Measurements from ENCODE around the gene DUSP7.

Gene DUSP7

DNA sequence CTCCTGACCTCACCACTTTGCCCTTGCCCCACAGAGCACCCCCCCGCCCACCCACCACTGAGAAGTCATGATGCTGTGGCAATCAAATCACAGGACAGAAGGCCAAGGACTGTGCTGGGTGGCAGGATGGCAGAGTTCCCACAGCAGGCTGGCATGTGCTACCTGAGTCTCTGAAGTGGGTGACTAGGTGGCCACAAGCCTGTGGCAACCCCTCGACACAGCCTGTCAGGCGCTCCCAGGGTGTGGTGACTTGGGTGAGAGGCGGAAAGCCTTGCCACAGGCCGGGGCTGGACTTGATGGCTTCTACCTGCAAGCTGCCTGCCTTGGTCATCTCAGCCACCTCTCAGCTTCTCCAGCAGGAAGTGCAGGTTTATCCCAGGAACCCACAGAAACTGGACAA, 15.6 kb upstream of the DUSP7 start:
- TF ChIP-seq, protein P1, sequence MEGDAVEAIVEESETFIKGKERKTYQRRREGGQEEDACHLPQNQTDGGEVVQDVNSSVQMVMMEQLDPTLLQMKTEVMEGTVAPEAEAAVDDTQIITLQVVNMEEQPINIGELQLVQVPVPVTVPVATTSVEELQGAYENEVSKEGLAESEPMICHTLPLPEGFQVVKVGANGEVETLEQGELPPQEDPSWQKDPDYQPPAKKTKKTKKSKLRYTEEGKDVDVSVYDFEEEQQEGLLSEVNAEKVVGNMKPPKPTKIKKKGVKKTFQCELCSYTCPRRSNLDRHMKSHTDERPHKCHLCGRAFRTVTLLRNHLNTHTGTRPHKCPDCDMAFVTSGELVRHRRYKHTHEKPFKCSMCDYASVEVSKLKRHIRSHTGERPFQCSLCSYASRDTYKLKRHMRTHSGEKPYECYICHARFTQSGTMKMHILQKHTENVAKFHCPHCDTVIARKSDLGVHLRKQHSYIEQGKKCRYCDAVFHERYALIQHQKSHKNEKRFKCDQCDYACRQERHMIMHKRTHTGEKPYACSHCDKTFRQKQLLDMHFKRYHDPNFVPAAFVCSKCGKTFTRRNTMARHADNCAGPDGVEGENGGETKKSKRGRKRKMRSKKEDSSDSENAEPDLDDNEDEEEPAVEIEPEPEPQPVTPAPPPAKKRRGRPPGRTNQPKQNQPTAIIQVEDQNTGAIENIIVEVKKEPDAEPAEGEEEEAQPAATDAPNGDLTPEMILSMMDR (IDR thresholded peaks at IDR 0.05; ENCODE audit: low read depth, low read length) = no peak
- DNase-seq (ENCODE audit: low read depth in 2 of 2) = no peak
- H3K4me3 ChIP-seq (replicated peaks in 1 of 2; ENCODE audit: low read depth in 2 of 2, low read length in 2 of 2) = no peak overlapping the region

GRCh38 chr3:52070724-52071621, 14.6 kb upstream of the DUSP7 start:
- TF ChIP-seq, protein P1 (IDR thresholded peaks at IDR 0.05; ENCODE audit: low read depth, low read length) = no peak
- no peak for DNase-seq (ENCODE audit: low read depth in 2 of 2)
- no peak overlapping the region for H3K4me3 ChIP-seq (replicated peaks in 1 of 2; ENCODE audit: low read depth in 2 of 2, low read length in 2 of 2)

DNA sequence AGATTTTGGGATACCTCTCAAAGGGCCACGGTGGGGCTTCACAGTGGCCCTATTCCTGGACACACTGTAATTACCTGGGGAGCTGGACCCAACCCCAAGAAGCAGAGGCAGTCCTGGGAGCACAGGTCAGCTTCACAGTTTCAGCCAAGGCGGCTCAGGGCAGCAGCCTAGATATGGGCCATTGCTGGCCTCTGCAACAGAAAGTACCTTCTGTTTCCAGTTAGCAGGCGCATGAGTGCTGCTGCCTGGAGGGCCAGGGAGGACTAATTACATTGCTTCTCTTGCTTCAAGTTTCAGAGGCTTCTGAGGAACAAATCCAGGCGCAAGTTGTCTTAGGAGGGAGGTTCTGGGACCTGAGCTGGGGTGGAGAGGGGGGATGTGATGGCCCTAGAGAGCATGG, 13.5 kb upstream of the DUSP7 start:
- TF ChIP-seq, protein P1 (IDR thresholded peaks at IDR 0.05; ENCODE audit: low read depth, low read length) = no peak
- DNase-seq (ENCODE audit: low read depth in 2 of 2) = no peak
- no peak overlapping the region for H3K4me3 ChIP-seq (replicated peaks in 1 of 2; ENCODE audit: low read depth in 2 of 2, low read length in 2 of 2)

DNA sequence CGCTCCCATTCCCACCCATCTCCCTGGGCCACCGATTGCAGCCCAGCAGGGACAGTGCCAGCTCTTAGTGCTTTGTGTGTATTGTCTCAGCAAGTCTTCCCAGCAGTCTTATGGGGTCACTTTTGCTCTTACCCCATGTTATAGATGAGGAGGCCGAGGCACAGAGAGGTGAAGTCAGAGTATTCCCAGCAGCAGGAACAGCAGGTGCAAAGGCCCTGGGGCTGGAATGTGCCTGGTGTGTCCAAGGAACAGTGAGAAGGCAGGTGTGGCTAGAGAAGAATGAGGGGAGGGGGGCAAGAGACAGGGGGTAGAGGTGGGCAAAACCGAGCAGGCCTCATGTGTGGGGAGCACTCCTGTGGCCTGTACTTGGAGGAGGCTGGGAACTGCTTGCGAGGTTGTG, 12.8 kb upstream of the DUSP7 start:
- TF ChIP-seq, protein P1 (IDR thresholded peaks at IDR 0.05; ENCODE audit: low read depth, low read length) = no peak
- DNase-seq (ENCODE audit: low read depth in 2 of 2) = no peak
- H3K4me3 ChIP-seq (replicated peaks in 1 of 2; ENCODE audit: low read depth in 2 of 2, low read length in 2 of 2) = no peak overlapping the region

DNA sequence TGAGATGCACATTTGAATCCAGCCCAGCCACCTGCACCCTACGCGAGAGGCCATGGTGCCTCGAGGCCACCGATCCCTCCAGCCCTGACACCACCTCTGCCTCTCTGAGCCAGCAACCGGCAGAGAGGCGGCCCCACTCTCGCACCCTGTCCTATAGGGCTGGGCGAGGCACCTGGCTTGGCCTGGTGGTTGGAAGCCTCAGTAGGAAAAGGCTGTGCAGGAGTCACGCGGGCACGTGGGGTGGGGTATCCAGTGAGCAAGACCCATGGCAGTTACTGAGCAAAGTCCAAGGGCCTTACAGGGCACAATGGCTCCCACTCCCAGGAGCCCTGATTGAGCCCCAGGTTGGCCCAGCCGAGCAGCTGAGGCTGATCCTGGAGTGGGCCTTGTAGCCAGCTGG, 12.4 kb upstream of the DUSP7 start:
- no peak for DNase-seq (ENCODE audit: low read depth in 2 of 2)
- TF ChIP-seq, protein P1 (IDR thresholded peaks at IDR 0.05; ENCODE audit: low read depth, low read length) = no peak
- H3K4me3 ChIP-seq (replicated peaks in 1 of 2; ENCODE audit: low read depth in 2 of 2, low read length in 2 of 2) = no peak overlapping the region

DNA sequence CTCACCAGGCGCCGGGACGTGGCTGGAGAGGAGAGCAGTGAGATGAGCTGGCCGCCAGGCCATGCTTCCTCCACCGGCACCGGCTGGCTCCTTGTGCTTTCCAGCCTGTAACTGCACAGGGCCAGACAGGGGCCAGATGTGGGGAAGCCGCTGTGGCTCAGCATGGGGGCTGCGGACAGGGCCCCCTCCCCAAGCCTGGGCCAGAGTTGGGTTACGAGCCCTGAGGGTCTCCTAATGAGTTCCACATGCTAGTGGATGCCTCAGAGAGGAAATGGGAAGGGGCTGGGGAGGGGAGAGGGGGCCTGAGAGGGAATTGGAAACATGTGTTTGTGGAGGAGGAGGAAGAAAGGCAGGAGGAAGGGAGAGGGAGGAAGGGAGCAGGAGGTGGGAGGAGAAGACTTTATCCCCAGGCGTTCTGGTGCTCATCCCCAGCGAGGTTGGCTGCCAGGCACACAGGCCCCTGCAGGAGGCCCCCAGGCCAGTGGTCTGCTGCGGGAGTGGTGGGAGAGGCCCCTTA, 11.7 kb upstream of the DUSP7 start:
- H3K4me3 ChIP-seq (replicated peaks in 1 of 2; ENCODE audit: low read depth in 2 of 2, low read length in 2 of 2) = no peak overlapping the region
- TF ChIP-seq, protein P1 (IDR thresholded peaks at IDR 0.05; ENCODE audit: low read depth, low read length) = no peak
- DNase-seq (ENCODE audit: low read depth in 2 of 2) = no peak
